AG09309 (cell line): ENCODE measurements around the gene WDR70.

ENCODE experiments used
- DNase-seq: peaks from one replicate; pipeline ENCODE4 v3.0.0-alpha.2; 2010; ENCODE audit warnings: low read depth
- H3K4me3 ChIP-seq: 2 replicates; pipeline ENCODE4 v1.5.1; 2011; ENCODE audit warnings: mild to moderate bottlenecking, low read depth, low read length, moderate library complexity; ENCODE audit not compliant: control insufficient read depth
- TF ChIP-seq, protein P1 (sequence below): IDR thresholded peaks from 2 replicates; pipeline ENCODE4 v1.5.1; 2011; ENCODE audit warnings: mild to moderate bottlenecking, low read depth, low read length, inconsistent platforms; ENCODE audit not compliant: insufficient read depth, control insufficient read depth; ENCODE audit errors: missing control alignments

WDR70 gene

DNA sequence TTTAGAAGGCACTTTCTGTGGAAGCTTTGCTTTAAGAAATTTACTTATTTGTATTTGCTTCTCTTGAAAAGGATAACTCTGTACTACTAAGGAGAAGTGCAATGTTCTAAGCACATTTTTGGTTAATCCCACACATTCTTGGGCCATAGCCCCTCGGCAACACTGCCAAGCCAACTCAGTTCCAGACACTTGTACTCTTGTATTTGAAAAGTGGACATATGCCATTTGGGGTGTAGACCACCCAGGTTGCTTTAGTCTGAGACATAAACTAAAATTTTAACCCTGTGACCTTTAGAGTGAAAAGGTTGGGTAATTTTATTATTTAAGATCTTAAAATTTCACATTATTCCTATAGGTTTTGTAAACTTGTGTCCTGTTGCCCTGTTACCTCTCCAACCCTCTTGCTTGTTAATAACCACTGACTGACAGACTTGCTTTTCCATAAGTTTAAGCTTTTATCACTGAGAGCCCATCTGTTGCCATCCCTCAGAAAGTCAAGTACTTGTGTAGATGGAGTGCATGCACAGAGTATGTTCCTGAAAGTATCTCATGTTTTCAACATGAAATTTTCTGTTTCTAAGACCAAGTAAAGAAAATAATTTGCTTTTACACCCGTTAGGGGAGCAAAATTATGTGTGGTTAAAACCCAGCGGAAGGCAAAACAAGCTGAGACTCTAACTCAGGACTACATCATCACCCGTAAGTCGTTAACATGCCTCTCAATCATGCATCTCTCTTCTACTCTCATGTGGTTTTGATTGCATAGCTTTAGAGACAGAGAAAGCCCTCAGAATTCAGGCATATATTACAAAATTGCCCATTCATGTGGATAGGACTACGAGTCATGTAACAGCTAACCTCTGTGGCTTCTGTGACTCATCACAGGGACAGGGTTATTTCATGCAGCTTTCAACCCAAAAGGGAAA is 343.4 kb downstream of the WDR70 start:
- peak; percentile 91 for DNase-seq
- TF ChIP-seq, protein P1, sequence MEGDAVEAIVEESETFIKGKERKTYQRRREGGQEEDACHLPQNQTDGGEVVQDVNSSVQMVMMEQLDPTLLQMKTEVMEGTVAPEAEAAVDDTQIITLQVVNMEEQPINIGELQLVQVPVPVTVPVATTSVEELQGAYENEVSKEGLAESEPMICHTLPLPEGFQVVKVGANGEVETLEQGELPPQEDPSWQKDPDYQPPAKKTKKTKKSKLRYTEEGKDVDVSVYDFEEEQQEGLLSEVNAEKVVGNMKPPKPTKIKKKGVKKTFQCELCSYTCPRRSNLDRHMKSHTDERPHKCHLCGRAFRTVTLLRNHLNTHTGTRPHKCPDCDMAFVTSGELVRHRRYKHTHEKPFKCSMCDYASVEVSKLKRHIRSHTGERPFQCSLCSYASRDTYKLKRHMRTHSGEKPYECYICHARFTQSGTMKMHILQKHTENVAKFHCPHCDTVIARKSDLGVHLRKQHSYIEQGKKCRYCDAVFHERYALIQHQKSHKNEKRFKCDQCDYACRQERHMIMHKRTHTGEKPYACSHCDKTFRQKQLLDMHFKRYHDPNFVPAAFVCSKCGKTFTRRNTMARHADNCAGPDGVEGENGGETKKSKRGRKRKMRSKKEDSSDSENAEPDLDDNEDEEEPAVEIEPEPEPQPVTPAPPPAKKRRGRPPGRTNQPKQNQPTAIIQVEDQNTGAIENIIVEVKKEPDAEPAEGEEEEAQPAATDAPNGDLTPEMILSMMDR = no peak

DNA sequence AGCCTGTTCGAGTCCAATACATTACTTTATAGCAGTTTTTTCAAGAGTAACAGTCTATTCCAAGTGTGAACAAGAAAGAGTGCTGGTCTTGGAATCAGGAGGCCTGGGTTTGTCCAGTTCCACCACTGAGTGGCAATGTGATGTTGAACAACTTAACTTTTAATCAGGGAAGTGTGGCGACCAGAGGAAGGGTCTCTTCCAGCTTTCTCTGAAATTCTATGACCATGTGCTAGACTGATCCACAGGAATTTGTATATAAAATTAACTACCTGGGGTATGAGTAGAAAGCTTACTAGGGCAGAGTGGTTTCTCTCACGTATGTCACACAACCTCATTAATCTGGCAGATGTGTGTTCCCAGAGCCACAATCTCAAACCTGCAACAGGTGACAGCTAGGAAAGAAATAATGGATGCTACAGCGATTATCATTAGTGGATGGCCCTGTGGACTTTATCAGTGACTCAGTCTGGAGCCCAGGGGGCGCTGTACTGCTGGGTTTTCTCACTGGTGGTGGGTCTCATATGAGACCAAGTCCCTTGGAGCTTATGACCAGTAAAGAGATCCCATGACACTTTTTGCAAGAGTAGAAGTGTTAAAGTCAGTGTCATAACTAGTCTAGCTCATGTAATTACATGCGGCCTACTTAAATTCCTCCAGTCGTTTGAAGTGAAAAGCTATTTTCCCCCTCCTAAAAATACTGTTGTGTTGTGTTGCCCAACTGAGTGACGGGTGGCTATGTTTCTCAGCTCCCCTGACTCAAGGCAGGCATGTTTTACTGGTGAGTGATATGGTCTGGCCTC is 344.2 kb downstream of the WDR70 start:
- TF ChIP-seq, protein P1 = peak; percentile 65
- no peak for DNase-seq
- no peak overlapping the region for H3K4me3 ChIP-seq

More for the DNA sequence above, 343.4 kb downstream of the WDR70 start:
- no peak overlapping the region for H3K4me3 ChIP-seq

DNA sequence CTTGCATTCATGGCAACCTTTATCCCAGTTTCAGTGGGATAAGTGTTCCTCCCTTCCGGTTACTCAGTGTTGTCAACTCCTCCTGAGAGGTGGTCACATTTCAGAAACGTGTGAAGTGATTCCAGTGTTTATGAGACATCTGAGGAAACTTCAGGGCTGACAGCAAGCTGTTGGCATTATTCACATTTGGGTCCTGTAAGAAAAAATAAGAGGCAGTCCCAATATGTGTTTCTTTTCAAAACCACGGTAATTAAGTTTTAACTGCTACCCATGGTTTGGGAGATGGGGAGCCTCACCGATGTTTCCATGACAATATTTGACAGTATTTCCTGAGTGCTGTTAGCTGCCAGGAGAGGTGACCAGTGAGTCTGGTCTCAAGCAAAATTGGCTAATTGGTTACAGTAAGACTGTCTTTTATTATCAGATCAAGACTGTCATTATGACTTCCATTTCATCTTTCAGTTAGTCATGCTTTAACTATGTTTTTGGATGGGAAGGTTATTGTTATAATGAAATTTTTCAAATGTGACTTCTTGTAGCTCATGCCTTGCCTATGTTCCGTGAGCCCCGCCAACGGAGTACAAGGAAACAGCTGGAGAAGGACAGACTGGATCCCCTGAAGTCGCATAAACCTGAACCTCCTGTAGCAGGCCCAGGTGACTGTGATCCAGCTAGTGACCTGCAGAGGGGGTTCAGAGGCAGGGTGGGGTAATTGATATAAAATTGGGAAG is 345.4 kb downstream of the WDR70 start:
- no peak overlapping the region for H3K4me3 ChIP-seq
- TF ChIP-seq, protein P1 = peak; percentile 19
- DNase-seq = no peak

DNA sequence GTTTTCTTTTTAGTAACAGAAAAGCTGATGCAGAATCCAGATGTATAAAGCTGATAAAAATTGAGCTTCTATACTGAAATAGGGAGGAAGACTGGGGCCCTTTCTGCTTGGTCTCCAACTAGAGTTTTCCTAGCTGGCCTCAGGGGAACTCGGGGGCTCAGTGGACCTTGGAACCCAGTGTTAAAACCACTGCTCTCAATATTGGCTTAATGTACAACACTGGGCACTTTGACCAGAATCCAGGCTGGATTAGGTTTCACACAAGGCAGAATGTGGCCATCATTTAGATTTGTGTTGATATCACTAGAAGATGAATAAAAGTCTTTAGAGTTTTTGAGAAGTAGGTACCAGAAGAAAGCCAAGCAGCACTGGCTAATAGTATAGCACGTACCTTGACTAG is 346.1 kb downstream of the WDR70 start:
- DNase-seq = no peak
- TF ChIP-seq, protein P1 = no peak
- H3K4me3 ChIP-seq = no peak overlapping the region

DNA sequence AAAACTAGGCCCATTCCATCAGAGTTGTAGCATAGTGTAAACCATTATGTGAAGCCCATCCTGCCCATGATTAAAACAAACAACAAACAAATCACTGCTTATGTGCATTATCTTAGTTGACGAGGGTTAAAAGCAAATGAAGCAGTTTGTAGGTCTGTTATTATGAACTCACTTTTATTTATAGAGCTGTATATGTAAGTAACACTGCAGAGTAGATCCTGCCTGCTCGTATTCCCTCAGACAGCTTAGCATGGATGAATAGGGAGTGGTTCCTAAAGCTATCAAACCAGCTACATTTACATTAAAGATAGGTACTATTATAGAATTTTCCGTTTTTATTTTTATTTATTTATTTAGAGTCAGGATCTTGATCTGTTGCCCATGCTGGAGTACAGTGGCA is 348.1 kb downstream of the WDR70 start:
- TF ChIP-seq, protein P1 = no peak
- no peak for DNase-seq
- no peak overlapping the region for H3K4me3 ChIP-seq

DNA sequence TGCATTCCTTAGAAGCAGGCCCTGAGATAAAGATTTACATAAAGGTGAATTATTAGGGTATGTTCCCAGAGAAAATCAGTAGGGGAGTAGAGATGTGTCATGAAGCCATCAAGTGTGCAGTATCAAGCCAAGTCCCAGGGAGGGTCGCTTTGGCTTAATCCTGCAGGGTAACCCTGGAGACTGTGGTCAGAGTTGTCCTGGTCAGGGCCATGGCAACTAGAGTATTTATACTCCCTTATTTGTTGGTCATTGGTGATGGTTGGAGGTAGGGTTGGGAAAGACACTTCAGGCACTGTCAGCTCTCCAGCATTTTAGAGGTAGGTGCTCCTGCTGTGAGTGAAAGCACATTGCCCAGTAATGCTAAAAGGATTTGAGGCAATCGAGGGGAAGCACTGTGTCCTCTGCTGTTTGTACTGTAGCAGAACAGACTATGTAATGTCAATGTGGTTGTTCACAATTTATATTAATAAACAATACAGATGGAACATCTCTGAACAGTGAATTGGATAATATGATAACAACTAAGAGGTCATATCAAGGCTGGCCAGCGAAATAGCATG is 351.9 kb downstream of the WDR70 start:
- no peak overlapping the region for H3K4me3 ChIP-seq
- no peak for DNase-seq
- TF ChIP-seq, protein P1 = no peak
